ENCODE measurements around the gene TSKS. TPM values are rescaled to one million over a fixed set of nuclear protein-coding genes. Genes with fewer than 3 reads are reported as not detected.

The TSKS gene, protein sequence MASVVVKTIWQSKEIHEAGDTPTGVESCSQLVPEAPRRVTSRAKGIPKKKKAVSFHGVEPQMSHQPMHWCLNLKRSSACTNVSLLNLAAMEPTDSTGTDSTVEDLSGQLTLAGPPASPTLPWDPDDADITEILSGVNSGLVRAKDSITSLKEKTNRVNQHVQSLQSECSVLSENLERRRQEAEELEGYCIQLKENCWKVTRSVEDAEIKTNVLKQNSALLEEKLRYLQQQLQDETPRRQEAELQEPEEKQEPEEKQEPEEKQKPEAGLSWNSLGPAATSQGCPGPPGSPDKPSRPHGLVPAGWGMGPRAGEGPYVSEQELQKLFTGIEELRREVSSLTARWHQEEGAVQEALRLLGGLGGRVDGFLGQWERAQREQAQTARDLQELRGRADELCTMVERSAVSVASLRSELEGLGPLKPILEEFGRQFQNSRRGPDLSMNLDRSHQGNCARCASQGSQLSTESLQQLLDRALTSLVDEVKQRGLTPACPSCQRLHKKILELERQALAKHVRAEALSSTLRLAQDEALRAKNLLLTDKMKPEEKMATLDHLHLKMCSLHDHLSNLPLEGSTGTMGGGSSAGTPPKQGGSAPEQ
- total RNA-seq = 1 to 10 TPM; 1.1 to 2.5 (median 1.6) TPM

DNA sequence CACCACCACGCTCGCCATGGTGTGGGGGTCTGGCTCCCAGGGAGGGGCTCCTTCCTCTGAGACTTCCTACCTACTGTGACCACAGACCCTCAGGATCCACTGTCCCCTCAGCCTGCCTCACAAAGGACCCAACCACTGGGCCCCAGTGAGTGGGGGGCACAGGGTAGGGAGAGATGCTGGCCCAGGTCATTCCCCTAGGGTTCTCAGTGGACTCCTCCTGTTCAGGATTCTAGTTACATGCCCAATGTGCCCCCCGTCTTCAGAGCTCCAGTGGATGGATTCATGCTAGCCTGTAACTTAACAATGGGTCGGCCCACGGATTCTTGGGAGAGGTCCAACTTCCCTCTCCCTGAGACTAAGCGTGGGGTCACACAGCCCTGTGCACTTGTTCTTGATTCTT, at the start of gene TSKS:
TSS of gene TSKS (minus strand) at position 77 of the 400 bp plus-strand sequence. CDS start at position 18, 59 bp downstream.
- Histone ChIP-seq H3K9me3 (no peaks in the 10 kb centered on the region), H3K27ac (peak within 1 kb of the TSS in 2 of 4 donors; percentile 55 to 74), H3K36me3 (no peaks in the 10 kb centered on the region), H3K4me3 (no peak within 1 kb of the TSS), H3K4me1 (peaks cover 0 to 26% (median 11%) of the 10 kb centered on the region in 4 donors), H3K27me3 (no peaks in the 10 kb centered on the region)
- TF ChIP-seq, protein P1, sequence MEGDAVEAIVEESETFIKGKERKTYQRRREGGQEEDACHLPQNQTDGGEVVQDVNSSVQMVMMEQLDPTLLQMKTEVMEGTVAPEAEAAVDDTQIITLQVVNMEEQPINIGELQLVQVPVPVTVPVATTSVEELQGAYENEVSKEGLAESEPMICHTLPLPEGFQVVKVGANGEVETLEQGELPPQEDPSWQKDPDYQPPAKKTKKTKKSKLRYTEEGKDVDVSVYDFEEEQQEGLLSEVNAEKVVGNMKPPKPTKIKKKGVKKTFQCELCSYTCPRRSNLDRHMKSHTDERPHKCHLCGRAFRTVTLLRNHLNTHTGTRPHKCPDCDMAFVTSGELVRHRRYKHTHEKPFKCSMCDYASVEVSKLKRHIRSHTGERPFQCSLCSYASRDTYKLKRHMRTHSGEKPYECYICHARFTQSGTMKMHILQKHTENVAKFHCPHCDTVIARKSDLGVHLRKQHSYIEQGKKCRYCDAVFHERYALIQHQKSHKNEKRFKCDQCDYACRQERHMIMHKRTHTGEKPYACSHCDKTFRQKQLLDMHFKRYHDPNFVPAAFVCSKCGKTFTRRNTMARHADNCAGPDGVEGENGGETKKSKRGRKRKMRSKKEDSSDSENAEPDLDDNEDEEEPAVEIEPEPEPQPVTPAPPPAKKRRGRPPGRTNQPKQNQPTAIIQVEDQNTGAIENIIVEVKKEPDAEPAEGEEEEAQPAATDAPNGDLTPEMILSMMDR (IDR thresholded peaks at IDR 0.05) = no peak
- no peak for TF ChIP-seq POLR2A (IDR thresholded peaks at IDR 0.05)
- TF ChIP-seq EP300 (IDR thresholded peaks at IDR 0.05) = no peak
- 58 to 59% methylated on average over 6 of the region's 6 CpGs for WGBS, 2 donors
- DNase-seq (ENCODE audit: low spot score in 2 of 2) = no peak

DNA sequence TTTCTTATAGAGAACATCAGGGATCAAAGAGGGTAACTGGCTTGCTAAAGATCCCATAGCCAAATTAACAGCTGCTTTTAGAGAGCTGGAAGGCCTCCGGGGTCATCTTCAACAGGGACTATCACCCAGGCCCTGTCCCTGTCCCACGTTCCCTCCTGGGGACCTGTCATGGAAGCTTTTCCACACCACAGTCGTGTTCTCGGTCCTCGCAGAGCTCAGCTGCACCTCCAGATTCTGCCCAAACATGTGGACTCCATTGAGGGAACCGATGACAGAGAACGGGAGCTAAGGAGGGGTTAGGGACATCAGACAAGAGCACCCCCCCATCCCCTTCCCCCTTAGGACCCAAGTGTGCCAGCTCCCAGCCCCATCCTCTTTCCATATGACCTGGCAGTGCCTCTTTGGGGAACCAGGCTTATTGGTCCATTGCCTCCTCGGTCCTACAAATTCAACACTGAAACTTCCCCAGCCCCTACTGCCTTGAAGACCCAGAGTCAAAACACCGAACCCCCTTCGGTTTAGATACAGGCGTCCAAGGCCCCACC, 49.4 kb upstream of the TSKS start:
- Histone ChIP-seq H3K4me3 (peak overlapping the region; percentile 57 to 85 (median 76)), H3K36me3 (peaks cover 0 to 6% (median 0%) of the 10 kb centered on the region in 3 donors), H3K27me3 (no peaks in the 10 kb centered on the region), H3K27ac (peak overlapping the region; percentile 81 to 98 (median 94)), H3K9me3 (no peaks in the 10 kb centered on the region), H3K4me1 (peaks cover 0 to 51% (median 12%) of the 10 kb centered on the region in 4 donors)
- no peak for DNase-seq (ENCODE audit: low spot score in 2 of 2)
- TF ChIP-seq EP300 (IDR thresholded peaks at IDR 0.05) = no peak
- TF ChIP-seq, protein P1 (IDR thresholded peaks at IDR 0.05) = no peak
- no peak for TF ChIP-seq POLR2A (IDR thresholded peaks at IDR 0.05)
- WGBS, 2 donors = 40% methylated on average over 11 of the region's 11 CpGs

DNA sequence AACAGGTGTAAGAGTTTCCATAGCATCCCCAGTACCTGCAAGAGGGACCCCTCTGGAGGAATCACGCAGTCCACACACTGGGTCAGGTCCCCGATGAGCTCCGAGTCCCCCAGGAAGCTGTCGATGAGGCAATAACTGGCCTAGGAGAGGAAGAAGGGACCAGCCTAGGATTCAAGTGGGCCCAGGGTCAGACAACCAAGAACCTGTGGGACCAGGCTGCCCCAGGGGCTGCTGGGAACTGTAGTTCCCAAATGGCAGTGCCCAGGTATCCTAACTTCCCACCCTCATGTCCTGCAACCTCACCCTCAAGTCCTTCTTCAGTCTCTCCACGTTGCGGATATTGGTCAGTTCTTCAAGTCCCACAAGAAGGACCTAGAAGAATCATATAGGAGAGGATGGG, 48.2 kb upstream of the TSKS start:
- Histone ChIP-seq H3K4me3 (no peak overlapping the region), H3K27ac (peak overlapping the region in 1 of 4 donors; percentile 8), H3K4me1 (peaks cover 0 to 44% (median 10%) of the 10 kb centered on the region in 4 donors), H3K36me3 (peaks cover 0 to 18% (median 0%) of the 10 kb centered on the region in 3 donors), H3K9me3 (no peaks in the 10 kb centered on the region), H3K27me3 (no peaks in the 10 kb centered on the region)
- DNase-seq (ENCODE audit: low spot score in 2 of 2) = no peak
- WGBS, 2 donors = 86 to 91% methylated on average over 6 of the region's 6 CpGs
- TF ChIP-seq POLR2A (IDR thresholded peaks at IDR 0.05) (no peak), EP300 (IDR thresholded peaks at IDR 0.05) (no peak)
- TF ChIP-seq, protein P1 (IDR thresholded peaks at IDR 0.05) = no peak

DNA sequence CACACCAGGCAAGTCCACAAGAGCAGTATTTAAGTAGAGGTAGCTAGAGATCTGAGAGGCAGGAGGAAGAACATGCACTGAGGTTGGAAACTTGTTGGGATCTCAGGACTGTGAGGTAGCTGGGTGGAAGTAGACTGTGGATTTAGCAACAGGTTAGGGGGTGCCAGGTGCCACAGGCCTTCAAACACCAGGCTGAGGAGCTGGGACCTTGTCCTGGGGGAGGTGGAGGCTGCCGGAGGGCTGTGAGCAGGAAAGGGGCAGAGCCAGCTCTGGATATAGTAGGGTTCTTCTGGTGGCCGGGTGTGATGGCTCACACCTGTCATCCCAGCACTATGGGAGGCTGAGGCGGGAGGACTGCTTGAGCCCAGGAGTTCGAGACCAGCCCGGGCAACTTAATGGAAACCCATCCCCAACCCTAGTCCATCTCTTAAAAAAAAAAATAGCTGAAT, 46.9 kb upstream of the TSKS start:
- H3K27me3 ChIP-seq = no peaks in the 10 kb centered on the region
- no peaks in the 10 kb centered on the region for H3K9me3 ChIP-seq
- TF ChIP-seq EP300 (IDR thresholded peaks at IDR 0.05) (no peak), POLR2A (IDR thresholded peaks at IDR 0.05) (no peak)
- TF ChIP-seq, protein P1 (IDR thresholded peaks at IDR 0.05) = no peak
- H3K4me3 ChIP-seq = peak overlapping the region in 3 of 4 donors; percentile 69 to 75 (median 73)
- peak overlapping the region; percentile 83 to 94 (median 88) for H3K27ac ChIP-seq
- DNase-seq (ENCODE audit: low spot score in 2 of 2) = no peak
- peaks cover 0 to 32% (median 3%) of the 10 kb centered on the region in 3 donors for H3K36me3 ChIP-seq
- WGBS, 2 donors = 84 to 89% methylated on average over 5 of the region's 5 CpGs
- peaks cover 0 to 42% (median 10%) of the 10 kb centered on the region in 4 donors for H3K4me1 ChIP-seq
